GM19372 (cell line): ENCODE results near the gene ING5.

Source experiments
- ATAC-seq: cut with Tn5 transposase; IDR thresholded peaks from one replicate; pipeline ENCODE4 v1.9.1; 2021; ENCODE audit warnings: mild to moderate bottlenecking, low read depth, moderate library complexity; ENCODE audit not compliant: unreplicated experiment

ING5 gene

DNA sequence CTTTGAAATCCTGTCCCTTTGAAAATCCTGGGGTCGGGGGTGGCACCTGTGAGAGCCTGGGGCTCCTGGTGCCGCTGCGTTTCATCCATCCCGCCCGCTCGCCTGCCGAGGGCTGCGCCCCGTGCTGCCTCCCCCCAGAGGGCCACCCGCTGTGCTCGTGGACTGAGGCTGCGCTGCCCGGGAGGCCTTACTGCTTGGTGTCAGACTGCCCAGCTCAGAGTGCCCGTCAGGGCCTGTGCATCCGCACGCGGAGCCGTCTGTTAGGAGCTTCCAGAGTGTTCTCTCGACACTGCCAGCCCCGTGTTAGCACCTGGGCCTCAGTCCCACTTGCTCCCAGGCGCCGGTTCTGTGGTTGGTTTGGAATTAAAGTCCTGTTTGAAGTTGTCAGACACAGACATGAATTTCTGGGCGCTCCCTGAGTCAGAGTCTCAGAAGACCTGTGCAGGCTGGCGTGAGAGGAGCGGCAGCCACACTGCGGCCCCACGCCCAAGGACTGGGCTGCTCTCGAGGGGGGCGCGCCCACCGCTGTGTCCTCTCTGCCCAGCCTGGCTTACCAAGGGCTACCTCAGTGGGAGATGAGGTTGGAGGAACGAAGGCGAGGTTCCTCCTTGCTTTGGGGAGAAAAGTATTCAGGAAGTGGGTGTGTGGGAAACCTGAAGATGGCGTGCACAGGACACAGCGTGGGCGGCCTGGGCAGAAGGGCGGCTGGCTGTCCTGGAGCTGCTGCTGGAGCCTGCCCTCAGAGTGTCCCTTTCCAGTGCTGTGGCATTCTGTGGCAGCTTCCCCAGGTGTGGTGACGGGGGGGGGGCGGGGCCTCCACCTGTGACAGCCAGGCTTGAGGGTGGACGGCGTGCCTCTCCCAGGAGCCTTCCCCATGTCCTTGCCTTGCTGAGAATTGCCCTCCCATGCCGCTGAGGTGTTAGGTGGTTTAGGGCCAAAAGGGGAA is 29.3 kb upstream of the ING5 start:
- no peak for ATAC-seq

- ATAC-seq: no peak
These were observed 28.6 kb upstream of the ING5 start for GRCh38 chr2:241673189-241673663.

- ATAC-seq: no peak
These were observed 27.8 kb upstream of the ING5 start for GRCh38 chr2:241673797-241674725.

DNA sequence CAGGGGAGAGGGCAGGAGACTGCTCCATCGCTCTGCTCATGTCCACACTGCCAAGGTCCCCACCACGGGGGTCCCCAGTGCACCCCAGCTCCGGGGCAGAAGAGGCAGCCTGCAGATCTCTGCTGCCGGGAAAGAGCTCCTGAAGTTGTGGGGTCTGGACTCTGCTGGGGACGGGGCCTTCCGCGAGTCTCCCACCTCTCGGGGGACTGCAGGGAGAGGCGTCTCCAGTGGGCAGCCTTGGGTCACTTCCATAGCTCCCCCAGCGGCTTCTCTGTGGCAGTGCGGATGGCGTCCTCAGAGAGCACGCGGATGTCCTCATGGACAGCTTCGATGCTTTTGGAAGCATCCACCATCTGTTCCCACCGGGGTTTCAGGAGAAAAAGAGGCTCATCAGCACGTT is 26.0 kb upstream of the ING5 start:
- ATAC-seq: no peak

GRCh38 chr2:241676665-241677064 is 25.2 kb upstream of the ING5 start:
- ATAC-seq: no peak

- ATAC-seq: no peak
These were observed 24.4 kb upstream of the ING5 start for GRCh38 chr2:241677392-241677791.

- ATAC-seq: no peak
These were observed 23.5 kb upstream of the ING5 start for GRCh38 chr2:241678307-241678706.

DNA sequence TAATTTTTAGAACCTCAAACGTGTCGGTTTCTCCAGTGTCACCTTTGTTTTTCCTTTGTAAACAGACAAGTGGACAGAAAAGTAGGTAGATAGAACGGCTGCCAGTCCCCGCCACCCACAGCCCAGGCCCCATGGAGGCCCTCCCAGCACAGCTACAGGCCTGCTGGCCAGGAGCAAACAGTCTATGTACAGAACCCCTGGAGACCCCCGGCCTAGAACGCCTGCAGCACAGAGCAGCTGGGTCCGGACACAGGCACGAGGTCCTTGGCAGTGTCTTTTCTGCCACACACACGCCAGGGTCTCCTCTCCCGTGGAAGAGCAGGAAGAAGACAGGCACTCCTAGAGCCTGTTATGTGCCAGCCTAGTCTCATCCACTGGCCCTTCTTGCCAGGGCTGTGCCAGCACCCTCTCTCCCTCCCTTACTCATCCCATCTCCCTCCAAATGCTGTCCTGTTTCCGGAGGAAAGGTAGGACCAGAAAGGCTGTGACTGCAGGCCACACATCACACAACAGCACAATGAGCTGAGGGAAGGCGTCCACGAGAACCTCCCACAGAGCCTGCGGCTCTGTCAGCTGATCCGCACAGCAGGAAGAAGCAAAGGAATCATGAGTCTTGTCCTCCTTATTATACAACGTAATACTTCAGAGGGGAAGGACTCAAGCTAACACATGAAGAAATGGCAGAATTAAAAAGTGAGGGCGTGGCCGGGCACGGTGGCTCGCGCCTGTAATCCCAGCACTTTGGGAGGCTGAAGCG is 22.9 kb upstream of the ING5 start:
- no peak for ATAC-seq

DNA sequence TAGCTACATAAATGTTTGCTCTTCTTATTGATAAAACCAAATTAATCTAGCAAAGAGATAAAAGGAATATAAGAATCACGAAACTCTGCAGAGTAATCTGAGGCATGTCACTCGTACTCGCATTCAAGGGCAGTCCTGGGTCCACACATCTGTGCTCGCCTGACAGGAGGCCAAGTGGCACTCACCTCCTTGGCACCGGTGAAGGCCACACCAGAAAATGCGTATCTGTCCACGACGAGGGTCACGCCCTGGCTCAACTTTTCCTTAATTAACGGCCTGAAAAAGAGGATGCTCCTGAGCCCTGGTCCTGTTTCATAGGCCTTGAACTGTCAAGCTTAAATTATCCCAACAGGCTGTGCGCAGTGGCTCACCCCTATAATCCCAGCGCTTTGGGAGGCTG is 21.8 kb upstream of the ING5 start:
- no peak for ATAC-seq

GRCh38 chr2:241680827-241681599 is 20.8 kb upstream of the ING5 start:
- ATAC-seq: no peak

GRCh38 chr2:241686324-241686649 is 15.6 kb upstream of the ING5 start:
- peak; percentile 4 for ATAC-seq

DNA sequence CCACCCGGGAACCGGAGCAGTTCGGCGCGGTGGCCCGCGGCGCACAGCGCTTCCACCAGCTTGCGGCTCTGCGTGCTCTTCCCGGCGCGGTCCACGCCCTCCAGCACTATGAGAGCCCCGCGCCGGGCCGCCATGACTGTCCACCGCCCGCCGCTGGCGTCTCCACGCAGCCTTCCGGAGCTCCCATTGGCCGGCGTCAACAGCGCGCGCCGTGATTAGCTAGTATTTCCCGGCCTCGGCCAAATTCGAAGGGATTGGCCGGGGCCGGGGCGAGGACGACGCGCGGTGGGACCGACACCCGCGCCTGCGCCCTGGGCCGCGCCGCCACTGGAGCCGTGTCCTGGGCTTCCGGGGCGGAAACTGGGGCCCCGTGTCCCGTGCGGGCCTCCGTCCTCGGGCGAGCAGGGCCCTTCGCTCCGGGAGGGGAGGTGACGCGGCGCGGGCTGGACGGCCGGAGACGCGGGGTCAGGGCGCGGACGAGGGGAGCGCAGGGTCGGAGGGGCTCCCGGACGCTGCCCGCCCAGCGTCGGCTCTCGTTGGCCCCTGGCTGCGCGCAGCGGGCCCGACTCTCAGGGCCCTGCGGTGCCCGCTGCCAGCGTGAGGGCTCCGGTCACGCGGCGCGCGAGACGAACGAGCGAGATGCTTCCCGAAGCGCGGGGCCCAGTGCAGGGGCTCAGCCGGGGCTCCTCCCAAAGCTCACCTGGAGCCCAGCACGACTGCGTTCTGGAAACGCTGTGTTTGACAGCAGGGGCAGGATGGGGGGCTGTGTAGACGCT is 15.0 kb upstream of the ING5 start, which contains the start of gene DTYMK:
TSS of gene DTYMK (minus strand) at position 166 of the 776 bp plus-strand sequence. CDS start at position 134, 32 bp downstream.
- ATAC-seq: peak; percentile 92

GRCh38 chr2:241689306-241689705 is 12.5 kb upstream of the ING5 start:
- ATAC-seq: no peak

- ATAC-seq: no peak
These were observed 11.6 kb upstream of the ING5 start for GRCh38 chr2:241690202-241690717.

- no peak for ATAC-seq
These were observed 9.4 kb upstream of the ING5 start for GRCh38 chr2:241692448-241692847.

GRCh38 chr2:241695651-241696050 is 6.2 kb upstream of the ING5 start:
- no peak for ATAC-seq

GRCh38 chr2:241701149-241701398 is 765 bp upstream of the ING5 start:
- no peak for ATAC-seq

- ATAC-seq: peak; percentile 55
These were observed 554 bp downstream of the ING5 start for GRCh38 chr2:241702155-241703031.
